ENCODE results near the gene STK11IP. TPM values are rescaled to one million over a fixed set of nuclear protein-coding genes. Genes with fewer than 3 reads are reported as not detected.

Gene STK11IP
- total RNA-seq, 1 donor = 22.1 TPM

DNA sequence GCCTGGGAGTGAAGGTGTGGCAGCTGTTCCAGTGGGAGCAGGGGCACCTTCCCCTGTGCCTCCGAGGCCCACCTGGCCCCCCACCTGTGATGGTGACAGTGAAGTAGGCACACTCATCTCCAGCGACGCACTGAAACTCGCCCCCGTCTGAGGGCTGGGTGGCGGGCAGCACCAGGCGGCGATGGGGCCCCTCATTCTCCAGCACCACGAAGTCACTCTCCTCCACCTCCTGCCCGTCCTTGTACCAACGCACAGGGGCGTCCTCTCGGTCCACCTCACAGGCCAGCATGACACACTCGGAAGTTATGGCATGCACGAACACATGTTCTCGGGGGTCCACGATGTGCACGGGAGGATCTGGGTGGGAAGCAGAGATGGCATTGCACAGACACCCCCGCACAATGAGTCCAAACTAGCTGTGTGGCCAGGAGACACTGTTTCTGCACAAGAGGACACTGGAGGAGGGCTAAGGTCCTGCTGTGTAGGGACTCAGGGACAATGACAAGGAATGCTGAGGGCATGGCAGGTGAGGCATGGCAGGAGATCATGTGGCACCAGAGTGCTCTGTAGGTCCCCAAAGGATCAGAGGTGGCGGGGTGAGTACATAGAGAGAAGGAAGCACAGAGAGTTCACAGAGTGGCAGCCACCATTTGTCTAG, 34.3 kb upstream of the STK11IP start:
- Histone ChIP-seq H3K4me2 (ENCODE audit: insufficient read depth, low read length) (no peak overlapping the region), H3K4me3 (ENCODE audit: insufficient read depth, low read length) (no peak overlapping the region), H3K27me3 (ENCODE audit: insufficient read depth, low read length) (no peaks in the 10 kb centered on the region), H4K20me1 (ENCODE audit: insufficient read depth, low read length) (peaks cover 8% of the 10 kb centered on the region), H3K4me1 (ENCODE audit: insufficient read depth, low read length) (no peaks in the 10 kb centered on the region), H3K36me3 (ENCODE audit: insufficient read depth, low read length) (no peaks in the 10 kb centered on the region), H3K27ac (ENCODE audit: low read depth, low read length) (no peak overlapping the region), H2AFZ (ENCODE audit: low read length) (no peak overlapping the region), H3K9me3 (ENCODE audit: low read depth, low read length) (no peaks in the 10 kb centered on the region), H3K79me2 (ENCODE audit: insufficient read depth, low read length) (no peaks in the 10 kb centered on the region)
- DNase-seq (ENCODE audit: insufficient read length, low spot score, missing footprints) = peak; percentile 65
- TF ChIP-seq, protein P1, sequence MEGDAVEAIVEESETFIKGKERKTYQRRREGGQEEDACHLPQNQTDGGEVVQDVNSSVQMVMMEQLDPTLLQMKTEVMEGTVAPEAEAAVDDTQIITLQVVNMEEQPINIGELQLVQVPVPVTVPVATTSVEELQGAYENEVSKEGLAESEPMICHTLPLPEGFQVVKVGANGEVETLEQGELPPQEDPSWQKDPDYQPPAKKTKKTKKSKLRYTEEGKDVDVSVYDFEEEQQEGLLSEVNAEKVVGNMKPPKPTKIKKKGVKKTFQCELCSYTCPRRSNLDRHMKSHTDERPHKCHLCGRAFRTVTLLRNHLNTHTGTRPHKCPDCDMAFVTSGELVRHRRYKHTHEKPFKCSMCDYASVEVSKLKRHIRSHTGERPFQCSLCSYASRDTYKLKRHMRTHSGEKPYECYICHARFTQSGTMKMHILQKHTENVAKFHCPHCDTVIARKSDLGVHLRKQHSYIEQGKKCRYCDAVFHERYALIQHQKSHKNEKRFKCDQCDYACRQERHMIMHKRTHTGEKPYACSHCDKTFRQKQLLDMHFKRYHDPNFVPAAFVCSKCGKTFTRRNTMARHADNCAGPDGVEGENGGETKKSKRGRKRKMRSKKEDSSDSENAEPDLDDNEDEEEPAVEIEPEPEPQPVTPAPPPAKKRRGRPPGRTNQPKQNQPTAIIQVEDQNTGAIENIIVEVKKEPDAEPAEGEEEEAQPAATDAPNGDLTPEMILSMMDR (IDR thresholded peaks at IDR 0.05; ENCODE audit: extremely low read depth, low read depth, low read length) = no peak

DNA sequence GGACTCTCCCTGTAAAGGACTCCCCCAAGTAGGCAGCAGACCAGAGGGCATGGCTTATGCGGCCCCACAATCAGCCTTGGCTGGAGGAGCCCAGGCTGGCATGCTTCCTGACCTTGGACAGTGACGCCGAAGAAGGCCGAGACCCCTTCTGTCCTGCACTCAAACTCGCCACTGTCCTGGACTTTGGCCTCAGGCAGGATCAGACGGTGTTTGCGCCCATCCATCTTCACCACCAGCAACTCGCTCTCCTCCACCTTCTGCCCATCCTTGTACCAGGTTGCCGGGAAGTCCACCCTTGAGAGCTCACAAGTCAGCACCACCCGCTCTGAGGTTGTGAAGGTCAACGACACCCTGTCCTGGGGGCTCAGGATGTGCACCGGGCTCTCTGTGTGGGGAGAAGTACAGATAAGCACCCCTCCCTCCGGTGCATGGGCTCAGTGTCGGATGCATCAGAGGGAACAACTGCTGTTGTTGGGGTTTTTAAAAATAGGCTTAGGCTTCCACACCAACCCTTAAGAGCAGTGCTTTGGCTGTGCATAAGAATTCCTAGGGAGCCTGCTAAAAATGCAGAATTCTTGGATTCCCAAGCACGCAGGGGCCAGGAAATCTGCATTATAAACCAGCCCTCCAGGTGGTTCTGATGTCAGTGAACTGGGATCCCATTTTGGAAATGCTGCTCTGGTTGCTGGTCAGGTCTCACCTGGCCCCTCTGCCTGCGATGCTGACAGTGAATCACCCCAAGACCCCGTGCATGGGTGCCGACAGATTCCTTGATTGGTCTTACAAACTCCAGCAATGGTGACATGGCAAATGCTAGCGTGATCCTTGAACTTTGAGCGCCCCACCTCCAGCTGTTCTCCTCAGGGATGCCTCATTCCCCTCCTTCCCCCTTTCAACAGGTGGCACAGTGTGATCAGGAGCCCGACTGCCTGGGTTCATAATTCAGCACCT, 32.3 kb upstream of the STK11IP start:
- Histone ChIP-seq H3K27ac (ENCODE audit: low read depth, low read length) (no peak overlapping the region), H3K9me3 (ENCODE audit: low read depth, low read length) (no peaks in the 10 kb centered on the region), H3K4me2 (ENCODE audit: insufficient read depth, low read length) (no peak overlapping the region), H3K4me1 (ENCODE audit: insufficient read depth, low read length) (no peaks in the 10 kb centered on the region), H4K20me1 (ENCODE audit: insufficient read depth, low read length) (peaks cover 15% of the 10 kb centered on the region), H3K36me3 (ENCODE audit: insufficient read depth, low read length) (peaks cover 10% of the 10 kb centered on the region), H3K79me2 (ENCODE audit: insufficient read depth, low read length) (peaks cover 4% of the 10 kb centered on the region), H3K27me3 (ENCODE audit: insufficient read depth, low read length) (no peaks in the 10 kb centered on the region), H3K4me3 (ENCODE audit: insufficient read depth, low read length) (no peak overlapping the region), H2AFZ (ENCODE audit: low read length) (no peak overlapping the region)
- TF ChIP-seq, protein P1 (IDR thresholded peaks at IDR 0.05; ENCODE audit: extremely low read depth, low read depth, low read length) = no peak
- peak; percentile 38 for DNase-seq (ENCODE audit: insufficient read length, low spot score, missing footprints)

DNA sequence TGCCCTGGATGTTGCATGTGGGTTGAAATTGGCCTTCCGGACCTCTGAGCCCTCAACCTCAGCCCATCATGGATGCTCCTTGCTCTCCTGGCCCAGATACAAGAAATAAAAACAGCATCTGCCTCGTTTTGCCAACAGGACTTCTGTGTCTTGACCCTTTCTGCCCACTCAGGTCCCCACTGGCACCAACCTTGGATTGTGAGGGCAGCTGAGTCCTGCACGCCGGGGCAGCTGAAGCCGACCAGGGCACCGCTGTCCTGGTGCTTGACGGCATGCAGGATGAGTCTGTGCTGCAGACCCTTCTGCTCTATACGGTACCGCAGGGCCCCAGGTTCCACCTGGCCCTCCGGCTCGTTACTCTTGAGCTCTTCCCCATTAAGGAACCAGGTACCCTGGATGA, 31.0 kb upstream of the STK11IP start:
- H3K27me3 ChIP-seq (ENCODE audit: insufficient read depth, low read length) = no peaks in the 10 kb centered on the region
- DNase-seq (ENCODE audit: insufficient read length, low spot score, missing footprints) = no peak

More for the DNA sequence above, 31.0 kb upstream of the STK11IP start:
- H3K9me3 ChIP-seq (ENCODE audit: low read depth, low read length) = no peaks in the 10 kb centered on the region
- TF ChIP-seq, protein P1 (IDR thresholded peaks at IDR 0.05; ENCODE audit: extremely low read depth, low read depth, low read length) = no peak
- H3K4me1 ChIP-seq (ENCODE audit: insufficient read depth, low read length) = no peaks in the 10 kb centered on the region
- peaks cover 10% of the 10 kb centered on the region for H3K36me3 ChIP-seq (ENCODE audit: insufficient read depth, low read length)
- H3K79me2 ChIP-seq (ENCODE audit: insufficient read depth, low read length) = peaks cover 4% of the 10 kb centered on the region
- peaks cover 15% of the 10 kb centered on the region for H4K20me1 ChIP-seq (ENCODE audit: insufficient read depth, low read length)
- no peak overlapping the region for H3K4me2 ChIP-seq (ENCODE audit: insufficient read depth, low read length)
- no peak overlapping the region for H3K4me3 ChIP-seq (ENCODE audit: insufficient read depth, low read length)
- H3K27ac ChIP-seq (ENCODE audit: low read depth, low read length) = no peak overlapping the region
- H2AFZ ChIP-seq (ENCODE audit: low read length) = no peak overlapping the region
